ENCODE measurements around the gene RNF145. TPM values are rescaled to one million over a fixed set of nuclear protein-coding genes. Genes with fewer than 3 reads are reported as not detected.

The RNF145 gene
- total RNA-seq, 1 donor from 2014 or later: 179 TPM

GRCh38 chr5:159214486-159215271, 5.3 kb upstream of the RNF145 start:
- intact Hi-C loops (cut with micrococcal nuclease): no loop called here

GRCh38 chr5:159212657-159213462, 3.5 kb upstream of the RNF145 start:
- intact Hi-C loops (cut with micrococcal nuclease): no loop called here
- Mint-ChIP-seq H3K9me3 (no peaks in the 10 kb centered on the region), H3K4me1 (ENCODE audit: low read depth) (peaks cover 31% of the 10 kb centered on the region), H3K27me3 (ENCODE audit: insufficient read depth) (peaks cover 8% of the 10 kb centered on the region), H3K36me3 (ENCODE audit: low read depth) (peaks cover 4% of the 10 kb centered on the region), H3K27ac (no peak overlapping the region), H3K4me3 (no peak overlapping the region)
- DNase-seq (ENCODE audit: low spot score): no peak

More at GRCh38 chr5:159214486-159215271, 5.3 kb upstream of the RNF145 start:
- H3K4me3 Mint-ChIP-seq: no peak overlapping the region
- H3K36me3 Mint-ChIP-seq (ENCODE audit: low read depth): no peaks in the 10 kb centered on the region
- H3K4me1 Mint-ChIP-seq (ENCODE audit: low read depth): peaks cover 30% of the 10 kb centered on the region
- no peak for DNase-seq (ENCODE audit: low spot score)
- H3K27ac Mint-ChIP-seq: no peak overlapping the region
- H3K27me3 Mint-ChIP-seq (ENCODE audit: insufficient read depth): peaks cover 8% of the 10 kb centered on the region
- no peaks in the 10 kb centered on the region for H3K9me3 Mint-ChIP-seq

- H3K9me3 Mint-ChIP-seq: no peaks in the 10 kb centered on the region
- no peak for DNase-seq (ENCODE audit: low spot score)
- intact Hi-C loops (cut with micrococcal nuclease): no loop called here
- H3K36me3 Mint-ChIP-seq (ENCODE audit: low read depth): peaks cover 10% of the 10 kb centered on the region
- no peak overlapping the region for H3K27ac Mint-ChIP-seq
- H3K27me3 Mint-ChIP-seq (ENCODE audit: insufficient read depth): peaks cover 8% of the 10 kb centered on the region
- H3K4me1 Mint-ChIP-seq (ENCODE audit: low read depth): peaks cover 27% of the 10 kb centered on the region
- no peak overlapping the region for H3K4me3 Mint-ChIP-seq
These were observed 2.4 kb upstream of the RNF145 start for GRCh38 chr5:159211729-159212174.

GRCh38 chr5:159210846-159211245, 1.5 kb upstream of the RNF145 start:
- Mint-ChIP-seq H3K36me3 (ENCODE audit: low read depth) (peaks cover 19% of the 10 kb centered on the region), H3K27ac (peak overlapping the region; percentile 92), H3K4me1 (ENCODE audit: low read depth) (peaks cover 30% of the 10 kb centered on the region), H3K9me3 (no peaks in the 10 kb centered on the region), H3K4me3 (peak overlapping the region; percentile 86), H3K27me3 (ENCODE audit: insufficient read depth) (peaks cover 8% of the 10 kb centered on the region)
- DNase-seq (ENCODE audit: low spot score): no peak
- intact Hi-C loops (cut with micrococcal nuclease): no loop called here

GRCh38 chr5:159210210-159210661, 883 bp upstream of the RNF145 start:
- Mint-ChIP-seq H3K4me3 (peak overlapping the region; percentile 86), H3K27me3 (ENCODE audit: insufficient read depth) (peaks cover 4% of the 10 kb centered on the region), H3K9me3 (no peaks in the 10 kb centered on the region), H3K27ac (peak overlapping the region; percentile 92), H3K4me1 (ENCODE audit: low read depth) (peaks cover 36% of the 10 kb centered on the region), H3K36me3 (ENCODE audit: low read depth) (peaks cover 23% of the 10 kb centered on the region)
- intact Hi-C loops (cut with micrococcal nuclease): no loop called here
- DNase-seq (ENCODE audit: low spot score): no peak

GRCh38 chr5:159208514-159209437, 577 bp downstream of the RNF145 start:
- H3K4me1 Mint-ChIP-seq (ENCODE audit: low read depth): peaks cover 51% of the 10 kb centered on the region
- peak overlapping the region; percentile 97 for H3K4me3 Mint-ChIP-seq
- H3K27ac Mint-ChIP-seq: peak overlapping the region; percentile 97
- intact Hi-C loops (cut with micrococcal nuclease): loop anchor here (1.0 to 10.0 kb wide), 16 partner anchors 29 to 1934 kb away; partner anchors contain the start of genes PTTG1, PWWP2A, TTC1 and UBLCP1
- no peaks in the 10 kb centered on the region for H3K27me3 Mint-ChIP-seq (ENCODE audit: insufficient read depth)
- DNase-seq (ENCODE audit: low spot score): peak; percentile 10
- no peaks in the 10 kb centered on the region for H3K9me3 Mint-ChIP-seq
- peaks cover 24% of the 10 kb centered on the region for H3K36me3 Mint-ChIP-seq (ENCODE audit: low read depth)

GRCh38 chr5:159207686-159208513, 1.5 kb downstream of the RNF145 start:
- no peaks in the 10 kb centered on the region for H3K27me3 Mint-ChIP-seq (ENCODE audit: insufficient read depth)
- peak; percentile 74 for DNase-seq (ENCODE audit: low spot score)
- H3K27ac Mint-ChIP-seq: peak overlapping the region; percentile 97
- H3K36me3 Mint-ChIP-seq (ENCODE audit: low read depth): peaks cover 29% of the 10 kb centered on the region
- peaks cover 58% of the 10 kb centered on the region for H3K4me1 Mint-ChIP-seq (ENCODE audit: low read depth)
- peak overlapping the region; percentile 97 for H3K4me3 Mint-ChIP-seq
- H3K9me3 Mint-ChIP-seq: no peaks in the 10 kb centered on the region
- intact Hi-C loops (cut with micrococcal nuclease): loop anchor here (1.0 to 10.0 kb wide), 14 partner anchors 10 to 1933 kb away; partner anchors contain the start of genes PTTG1, PWWP2A and TTC1

GRCh38 chr5:159207222-159207685, 2.1 kb downstream of the RNF145 start:
- intact Hi-C loops (cut with micrococcal nuclease): loop anchor here (1.0 to 10.0 kb wide), 6 partner anchors 9 to 1932 kb away; partner anchors contain the start of gene PTTG1
- peak overlapping the region; percentile 97 for H3K27ac Mint-ChIP-seq
- H3K4me1 Mint-ChIP-seq (ENCODE audit: low read depth): peaks cover 57% of the 10 kb centered on the region
- no peak for DNase-seq (ENCODE audit: low spot score)
- H3K36me3 Mint-ChIP-seq (ENCODE audit: low read depth): peaks cover 33% of the 10 kb centered on the region
- H3K27me3 Mint-ChIP-seq (ENCODE audit: insufficient read depth): no peaks in the 10 kb centered on the region
- no peaks in the 10 kb centered on the region for H3K9me3 Mint-ChIP-seq
- H3K4me3 Mint-ChIP-seq: peak overlapping the region; percentile 97

GRCh38 chr5:159206818-159207217, 2.5 kb downstream of the RNF145 start:
- peaks cover 57% of the 10 kb centered on the region for H3K4me1 Mint-ChIP-seq (ENCODE audit: low read depth)
- DNase-seq (ENCODE audit: low spot score): no peak
- peaks cover 33% of the 10 kb centered on the region for H3K36me3 Mint-ChIP-seq (ENCODE audit: low read depth)
- H3K9me3 Mint-ChIP-seq: no peaks in the 10 kb centered on the region
- intact Hi-C loops (cut with micrococcal nuclease): loop anchor here (1.0 to 10.0 kb wide), 6 partner anchors 9 to 1932 kb away; partner anchors contain the start of gene PTTG1
- no peaks in the 10 kb centered on the region for H3K27me3 Mint-ChIP-seq (ENCODE audit: insufficient read depth)
- peak overlapping the region; percentile 97 for H3K4me3 Mint-ChIP-seq
- peak overlapping the region; percentile 97 for H3K27ac Mint-ChIP-seq

- peak overlapping the region; percentile 97 for H3K27ac Mint-ChIP-seq
- no peaks in the 10 kb centered on the region for H3K27me3 Mint-ChIP-seq (ENCODE audit: insufficient read depth)
- peaks cover 57% of the 10 kb centered on the region for H3K4me1 Mint-ChIP-seq (ENCODE audit: low read depth)
- intact Hi-C loops (cut with micrococcal nuclease): loop anchor here (2.0 to 10.0 kb wide), 4 partner anchors 571 to 1932 kb away; partner anchors contain the start of gene PTTG1
- peak overlapping the region; percentile 97 for H3K4me3 Mint-ChIP-seq
- H3K36me3 Mint-ChIP-seq (ENCODE audit: low read depth): peaks cover 33% of the 10 kb centered on the region
- H3K9me3 Mint-ChIP-seq: no peaks in the 10 kb centered on the region
- no peak for DNase-seq (ENCODE audit: low spot score)
These were observed 3.0 kb downstream of the RNF145 start for GRCh38 chr5:159206368-159206767.

- DNase-seq (ENCODE audit: low spot score): no peak
- intact Hi-C loops (cut with micrococcal nuclease): loop anchor here (1.0 to 10.0 kb wide), 2 partner anchors 8 to 1929 kb away; no protein-coding TSS in a partner anchor
- Mint-ChIP-seq H3K4me3 (no peak overlapping the region), H3K36me3 (ENCODE audit: low read depth) (peaks cover 40% of the 10 kb centered on the region), H3K9me3 (no peaks in the 10 kb centered on the region), H3K27me3 (ENCODE audit: insufficient read depth) (no peaks in the 10 kb centered on the region), H3K4me1 (ENCODE audit: low read depth) (peaks cover 63% of the 10 kb centered on the region), H3K27ac (peak overlapping the region; percentile 22)
These were observed 6.0 kb downstream of the RNF145 start for GRCh38 chr5:159203351-159203750.
